ENCODE measurements around the gene SLC2A11.
"Not testable (repeated sequence)": the region's sequence is repeated elsewhere in the genome, so short reads cannot be mapped to it uniquely, and the experiment has no call there.

Gene SLC2A11

DNA sequence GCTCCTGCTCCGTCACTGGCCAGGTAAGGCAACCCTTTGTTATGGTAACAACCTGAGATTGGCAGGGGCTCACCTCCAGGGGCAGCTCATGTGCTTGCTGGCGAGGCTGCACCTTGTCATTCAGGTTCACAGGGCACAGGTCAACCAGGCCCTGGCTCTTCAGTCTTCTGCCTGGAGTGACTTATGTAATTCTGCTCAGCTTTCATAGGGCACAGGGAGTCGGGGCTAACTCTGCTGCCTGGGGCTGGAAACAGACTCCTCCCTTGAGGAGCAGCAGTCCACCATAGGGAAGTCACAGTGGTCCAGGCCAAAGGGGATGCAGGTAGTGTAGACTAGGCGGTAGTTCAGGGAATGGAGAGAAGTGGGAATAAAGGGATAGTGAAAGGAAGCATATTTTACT is 35.0 kb downstream of the SLC2A11 start:
- DNase-seq: no peak

DNA sequence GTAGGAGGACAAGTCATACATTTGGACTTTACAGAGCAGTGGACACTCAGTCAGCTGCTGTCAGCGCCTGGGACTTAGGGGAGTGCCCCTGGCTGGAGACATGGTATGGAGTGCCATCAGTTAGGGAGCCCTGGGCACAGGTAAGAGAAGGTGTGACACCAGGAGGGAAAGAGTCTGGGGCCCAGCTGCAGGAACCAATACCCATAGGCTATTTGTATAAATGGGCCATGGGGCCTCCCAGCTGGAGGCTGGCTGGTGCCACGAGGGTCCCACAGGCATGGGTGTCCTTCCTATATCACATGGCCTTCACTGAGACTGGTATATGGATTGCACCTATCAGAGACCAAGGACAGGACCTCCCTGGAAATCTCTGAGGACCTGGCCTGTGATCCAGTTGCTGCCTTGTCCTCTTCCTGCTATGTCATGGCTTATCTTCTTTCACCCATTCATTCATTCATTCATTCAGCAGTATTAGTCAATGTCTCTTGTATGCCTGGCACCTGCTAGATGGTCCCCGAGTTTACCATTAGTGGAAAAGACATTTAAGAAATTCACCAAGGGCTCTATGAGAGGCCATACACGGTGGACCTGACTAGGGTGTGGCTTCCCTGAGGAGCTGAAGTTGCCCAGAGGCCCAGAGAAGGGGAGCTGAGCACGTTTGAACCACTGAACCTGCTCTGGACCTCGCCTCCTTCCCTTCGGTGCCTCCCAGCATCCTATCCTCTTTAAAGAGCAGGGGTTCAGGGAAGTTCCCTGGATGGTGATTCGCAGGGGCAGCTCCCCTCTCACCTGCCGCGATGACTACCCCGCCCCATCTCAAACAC is 35.7 kb downstream of the SLC2A11 start:
- DNase-seq: no peak

DNA sequence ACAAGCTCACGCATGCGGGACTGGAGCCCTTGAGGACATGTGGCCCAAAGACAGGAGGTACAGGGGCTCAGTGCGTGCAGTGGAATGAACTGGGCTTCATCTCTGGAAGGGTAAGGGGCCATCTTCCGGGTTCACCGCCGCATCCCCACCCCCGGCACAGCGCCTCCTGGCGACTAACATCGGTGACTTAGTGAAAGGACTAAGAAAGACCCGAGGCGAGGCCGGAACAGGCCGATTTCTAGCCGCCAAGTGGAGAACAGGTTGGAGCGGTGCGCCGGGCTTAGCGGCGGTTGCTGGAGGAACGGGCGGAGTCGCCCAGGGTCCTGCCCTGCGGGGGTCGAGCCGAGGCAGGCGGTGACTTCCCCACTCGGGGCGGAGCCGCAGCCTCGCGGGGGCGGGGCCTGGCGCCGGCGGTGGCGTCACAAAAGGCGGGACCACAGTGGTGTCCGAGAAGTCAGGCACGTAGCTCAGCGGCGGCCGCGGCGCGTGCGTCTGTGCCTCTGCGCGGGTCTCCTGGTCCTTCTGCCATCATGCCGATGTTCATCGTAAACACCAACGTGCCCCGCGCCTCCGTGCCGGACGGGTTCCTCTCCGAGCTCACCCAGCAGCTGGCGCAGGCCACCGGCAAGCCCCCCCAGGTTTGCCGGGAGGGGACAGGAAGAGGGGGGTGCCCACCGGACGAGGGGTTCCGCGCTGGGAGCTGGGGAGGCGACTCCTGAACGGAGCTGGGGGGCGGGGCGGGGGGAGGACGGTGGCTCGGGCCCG is 36.5 kb downstream of the SLC2A11 start, which contains the start of gene MIF:
TSS of gene MIF (plus strand) at position 439 of the 765 bp plus-strand sequence. CDS start at position 531, 92 bp downstream.
- DNase-seq: peak; percentile 29

DNA sequence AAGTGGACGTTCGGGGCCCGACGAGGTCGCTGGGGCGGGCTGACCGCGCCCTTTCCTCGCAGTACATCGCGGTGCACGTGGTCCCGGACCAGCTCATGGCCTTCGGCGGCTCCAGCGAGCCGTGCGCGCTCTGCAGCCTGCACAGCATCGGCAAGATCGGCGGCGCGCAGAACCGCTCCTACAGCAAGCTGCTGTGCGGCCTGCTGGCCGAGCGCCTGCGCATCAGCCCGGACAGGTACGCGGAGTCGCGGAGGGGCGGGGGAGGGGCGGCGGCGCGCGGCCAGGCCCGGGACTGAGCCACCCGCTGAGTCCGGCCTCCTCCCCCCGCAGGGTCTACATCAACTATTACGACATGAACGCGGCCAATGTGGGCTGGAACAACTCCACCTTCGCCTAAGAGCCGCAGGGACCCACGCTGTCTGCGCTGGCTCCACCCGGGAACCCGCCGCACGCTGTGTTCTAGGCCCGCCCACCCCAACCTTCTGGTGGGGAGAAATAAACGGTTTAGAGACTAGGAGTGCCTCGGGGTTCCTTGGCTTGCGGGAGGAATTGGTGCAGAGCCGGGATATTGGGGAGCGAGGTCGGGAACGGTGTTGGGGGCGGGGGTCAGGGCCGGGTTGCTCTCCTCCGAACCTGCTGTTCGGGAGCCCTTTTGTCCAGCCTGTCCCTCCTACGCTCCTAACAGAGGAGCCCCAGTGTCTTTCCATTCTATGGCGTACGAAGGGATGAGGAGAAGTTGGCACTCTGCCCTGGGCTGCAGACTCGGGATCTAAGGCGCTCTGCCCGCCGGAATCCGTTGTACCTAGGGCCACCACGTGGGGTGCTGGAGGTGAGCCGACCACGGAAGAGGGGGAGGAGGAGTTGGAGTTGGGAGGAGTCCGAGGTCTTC is 37.3 kb downstream of the SLC2A11 start:
- no peak for DNase-seq

DNA sequence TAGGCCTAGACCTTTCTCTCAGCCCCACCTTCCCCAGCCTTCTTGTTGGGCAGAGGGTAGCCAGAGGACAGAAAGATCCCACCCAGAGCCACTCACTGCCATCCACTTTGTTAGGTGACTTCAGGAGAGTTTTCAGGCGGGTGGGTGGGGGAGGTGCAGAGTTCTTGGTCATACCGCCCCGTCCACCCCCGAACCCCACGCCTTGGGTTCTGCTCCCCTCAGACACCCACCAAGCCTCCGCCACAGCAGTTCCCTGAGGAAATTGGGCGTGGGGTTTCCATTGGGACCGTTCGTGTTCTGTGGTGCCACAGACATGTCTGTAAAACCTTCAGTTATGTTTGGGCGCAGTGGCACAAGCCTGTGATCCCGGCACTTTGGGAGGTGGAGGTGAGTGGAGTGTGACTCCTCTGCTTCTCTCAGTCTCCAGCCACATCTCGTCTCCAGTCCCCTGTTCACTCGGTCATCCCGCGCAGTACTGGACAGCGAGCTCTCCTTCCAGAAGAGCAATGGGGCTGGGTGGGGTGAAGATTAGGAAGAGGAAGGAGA is 38.0 kb downstream of the SLC2A11 start:
- DNase-seq: no peak

DNA sequence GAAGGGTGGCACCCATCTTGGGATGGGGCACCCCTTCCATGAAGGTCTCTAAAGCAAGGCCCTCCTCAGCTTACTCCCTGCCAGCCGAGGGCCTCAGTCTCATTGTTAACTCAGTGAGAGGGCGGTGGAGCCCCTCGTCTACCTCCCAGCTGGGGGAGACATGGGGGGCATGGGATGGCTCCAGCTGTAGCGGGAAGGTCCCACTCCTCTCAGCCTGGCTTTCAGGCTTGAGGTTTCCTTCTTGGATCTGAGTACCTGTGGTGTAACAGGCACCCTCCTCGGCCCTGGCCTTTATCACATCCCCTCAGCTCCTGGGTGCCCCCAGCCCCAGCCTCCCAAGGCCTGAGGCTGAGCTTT is 38.5 kb downstream of the SLC2A11 start:
- no peak for DNase-seq

DNA sequence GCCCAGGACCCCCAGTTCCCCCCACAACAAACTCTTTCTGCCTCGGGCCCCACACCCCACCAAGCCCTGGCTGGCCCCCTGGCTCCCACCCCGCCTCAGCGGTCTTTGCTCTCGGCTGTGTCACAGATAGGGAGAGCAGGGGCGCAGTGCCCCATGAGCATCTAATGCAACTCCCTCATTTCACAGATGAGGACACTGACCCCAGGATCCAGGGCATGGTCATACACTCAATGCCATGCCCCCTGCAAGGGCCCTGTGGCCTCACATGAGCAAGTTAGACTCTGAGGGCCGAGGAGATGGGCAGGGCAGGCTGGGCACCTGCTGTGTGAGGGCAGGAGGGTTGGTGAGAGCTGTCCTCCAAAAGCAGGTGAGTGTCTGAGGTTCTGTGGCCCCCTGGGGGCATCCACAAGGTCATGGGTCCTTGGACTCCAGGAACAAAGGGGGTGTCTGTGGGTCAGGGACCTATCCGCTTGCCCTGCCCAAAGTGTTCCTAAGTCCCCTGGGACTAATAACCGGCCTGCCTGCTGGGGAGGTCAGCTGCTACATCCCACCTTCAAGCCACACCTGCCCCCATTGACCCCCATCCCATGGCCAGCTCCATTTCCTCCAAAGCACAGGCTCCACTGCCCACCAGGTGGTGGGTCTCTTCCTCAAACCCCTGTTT is 39.0 kb downstream of the SLC2A11 start:
- no peak for DNase-seq

DNA sequence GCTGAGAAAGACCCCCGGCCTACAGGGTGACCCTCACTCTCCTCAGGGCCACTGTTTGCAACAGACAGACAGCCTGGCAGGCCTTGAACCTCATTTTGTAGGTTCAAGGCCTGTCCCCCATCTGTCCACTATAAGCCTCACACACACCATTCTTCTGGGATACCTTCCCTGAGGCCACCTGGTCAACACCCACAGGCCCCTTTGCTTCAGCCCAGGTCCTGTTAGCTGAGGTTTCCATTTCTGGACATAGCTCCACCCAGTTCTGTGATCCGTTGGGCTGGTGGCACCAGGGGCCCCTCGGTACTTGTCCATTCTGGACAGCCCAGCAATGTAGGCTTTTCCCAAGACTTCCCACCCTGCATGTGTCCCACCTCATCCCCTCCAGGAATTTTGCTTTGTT is 39.6 kb downstream of the SLC2A11 start:
- DNase-seq: no peak

DNA sequence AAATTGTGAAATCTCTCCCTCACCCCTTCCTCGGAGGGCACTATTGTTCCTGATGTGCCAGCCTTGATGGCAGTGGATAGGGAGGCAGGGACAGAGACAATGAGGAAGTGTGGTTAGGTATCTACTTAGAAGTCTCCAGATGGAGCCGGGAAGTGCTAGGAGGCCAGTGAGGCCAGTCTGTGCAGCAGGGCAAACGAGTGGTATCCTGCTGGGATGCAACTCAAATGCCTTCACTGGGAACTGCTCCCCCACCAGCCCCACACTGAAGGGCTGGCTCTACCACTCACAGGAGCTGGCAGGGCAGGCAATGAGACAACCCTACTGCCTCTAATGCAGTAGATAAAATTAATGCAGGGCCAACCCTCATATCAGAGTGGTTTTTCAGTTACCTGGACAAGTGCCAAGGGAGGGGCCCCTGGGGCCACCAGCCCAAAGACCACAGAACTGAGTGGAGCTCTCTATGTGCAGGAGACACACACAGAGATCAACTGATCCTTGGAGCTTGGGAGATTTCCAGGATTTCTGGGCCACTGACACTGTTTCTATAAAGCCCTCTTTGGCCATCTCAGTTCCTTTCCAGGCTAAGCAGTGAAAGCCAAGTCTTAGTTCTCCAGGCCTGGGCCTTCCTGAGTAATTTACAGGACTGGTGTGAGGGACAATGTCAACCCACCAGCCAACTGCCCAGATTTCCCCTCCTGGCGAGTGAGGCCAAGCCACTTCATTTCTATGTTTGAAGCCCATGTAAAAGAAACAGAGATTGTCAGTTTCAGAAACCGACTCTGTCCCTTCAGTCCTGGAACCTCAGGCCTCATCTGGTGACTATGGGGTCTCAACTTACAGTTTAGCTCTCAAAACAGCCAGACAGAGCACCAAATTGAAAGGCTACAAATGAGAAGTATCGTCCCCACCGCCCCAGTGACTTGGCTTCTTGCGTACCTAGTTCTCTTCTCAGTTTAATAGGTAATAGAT is 40.6 kb downstream of the SLC2A11 start:
- no peak for DNase-seq

DNA sequence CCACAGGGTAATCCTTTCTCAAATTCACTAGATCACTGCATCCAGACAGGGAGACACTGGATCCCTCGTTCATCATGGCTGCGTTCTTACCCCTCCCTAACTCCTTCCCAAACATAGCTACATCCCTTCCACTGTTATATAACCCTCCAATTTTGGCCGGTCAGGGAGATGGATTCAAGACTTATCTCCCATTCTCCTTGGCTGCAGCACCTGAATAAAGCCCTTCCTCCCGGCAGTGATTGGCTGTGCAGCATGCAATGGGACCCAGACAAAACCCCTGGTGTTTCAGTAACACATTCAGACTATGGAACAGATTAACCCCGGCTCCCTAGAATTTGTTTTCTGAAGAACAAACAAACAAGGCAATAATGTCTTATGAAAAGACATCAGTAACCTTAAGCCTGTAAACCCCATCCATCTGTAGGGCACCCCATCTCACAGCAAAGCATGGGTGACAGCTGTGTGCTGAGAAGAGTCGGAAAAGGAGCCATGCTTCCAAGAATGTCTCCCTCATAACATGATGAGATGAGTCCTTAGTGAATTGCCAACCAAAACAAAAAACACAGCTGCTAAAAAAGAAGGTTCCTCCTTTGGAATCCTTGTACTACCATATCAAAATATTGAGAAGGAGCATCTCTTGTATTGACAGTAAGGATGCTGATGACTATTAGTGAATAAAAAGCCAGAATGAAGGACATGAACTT is 41.5 kb downstream of the SLC2A11 start:
- DNase-seq: no peak

DNA sequence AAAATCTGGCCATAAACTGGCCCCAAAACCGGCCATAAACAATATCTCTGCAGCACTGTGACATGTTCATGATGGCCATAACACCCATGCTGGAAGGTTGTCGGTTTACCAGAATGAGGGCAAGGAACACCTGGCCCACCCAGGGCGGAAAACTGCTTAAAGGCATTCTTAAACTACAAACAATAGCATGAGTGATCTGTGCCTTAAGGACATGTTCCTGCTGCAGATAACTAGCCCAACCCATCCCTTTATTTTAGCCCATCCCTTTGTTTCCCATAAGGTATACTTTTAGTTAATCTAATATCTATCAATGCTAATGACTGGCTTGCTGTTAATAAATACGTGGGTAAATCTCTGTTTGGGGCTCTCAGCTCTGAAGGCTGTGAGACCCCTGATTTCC is 42.6 kb downstream of the SLC2A11 start:
- DNase-seq: not testable (repeated sequence)

DNA sequence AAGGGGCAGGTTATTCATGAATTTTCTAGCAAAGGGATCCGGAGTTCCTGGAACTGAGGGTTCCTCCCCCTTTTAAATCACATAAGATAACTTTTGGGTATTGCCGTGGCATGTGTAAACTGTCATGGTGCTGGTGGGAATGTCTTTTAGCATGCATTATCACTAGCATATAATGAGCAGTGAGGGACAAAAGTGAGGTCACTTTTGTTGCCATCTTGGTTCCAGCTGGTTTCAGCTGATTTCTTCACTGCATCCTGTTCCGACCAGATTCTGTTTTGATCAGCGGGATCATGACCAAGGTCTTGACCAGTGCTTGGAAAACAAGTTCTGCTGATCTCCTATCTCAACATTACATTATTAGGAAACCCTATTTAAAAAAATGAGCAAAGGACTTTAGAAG is 43.9 kb downstream of the SLC2A11 start:
- DNase-seq: no peak

DNA sequence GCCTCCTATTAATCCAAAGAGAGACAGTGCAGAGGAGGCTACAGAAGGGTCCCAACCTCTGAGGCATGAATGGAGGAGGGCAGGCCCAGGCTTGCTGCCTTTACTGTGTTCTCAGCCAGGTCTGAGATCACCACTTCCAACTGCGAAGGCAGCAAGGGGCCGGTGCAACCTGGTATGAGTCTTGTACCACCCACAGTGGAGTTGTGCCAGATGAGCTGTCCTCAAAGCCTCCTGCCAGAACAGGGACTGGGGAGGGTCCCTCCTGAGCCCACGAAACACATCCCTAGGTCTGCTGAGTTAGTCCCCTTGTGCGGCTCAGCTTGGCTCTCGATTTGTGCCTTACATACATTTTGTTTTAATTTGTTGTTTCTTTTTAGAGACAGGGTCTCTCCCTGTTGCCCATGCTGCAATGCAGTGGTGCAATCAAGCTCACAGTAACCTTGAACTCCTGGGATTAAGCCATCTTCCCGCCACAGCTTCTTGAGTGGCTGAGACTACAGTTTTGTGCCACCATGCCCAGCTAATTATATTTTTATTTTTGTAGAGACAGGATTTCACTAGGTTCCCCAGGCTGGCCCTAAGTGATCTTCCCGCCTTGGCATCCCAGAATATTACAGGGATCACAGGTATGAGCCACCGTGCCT is 45.8 kb downstream of the SLC2A11 start:
- DNase-seq: no peak

DNA sequence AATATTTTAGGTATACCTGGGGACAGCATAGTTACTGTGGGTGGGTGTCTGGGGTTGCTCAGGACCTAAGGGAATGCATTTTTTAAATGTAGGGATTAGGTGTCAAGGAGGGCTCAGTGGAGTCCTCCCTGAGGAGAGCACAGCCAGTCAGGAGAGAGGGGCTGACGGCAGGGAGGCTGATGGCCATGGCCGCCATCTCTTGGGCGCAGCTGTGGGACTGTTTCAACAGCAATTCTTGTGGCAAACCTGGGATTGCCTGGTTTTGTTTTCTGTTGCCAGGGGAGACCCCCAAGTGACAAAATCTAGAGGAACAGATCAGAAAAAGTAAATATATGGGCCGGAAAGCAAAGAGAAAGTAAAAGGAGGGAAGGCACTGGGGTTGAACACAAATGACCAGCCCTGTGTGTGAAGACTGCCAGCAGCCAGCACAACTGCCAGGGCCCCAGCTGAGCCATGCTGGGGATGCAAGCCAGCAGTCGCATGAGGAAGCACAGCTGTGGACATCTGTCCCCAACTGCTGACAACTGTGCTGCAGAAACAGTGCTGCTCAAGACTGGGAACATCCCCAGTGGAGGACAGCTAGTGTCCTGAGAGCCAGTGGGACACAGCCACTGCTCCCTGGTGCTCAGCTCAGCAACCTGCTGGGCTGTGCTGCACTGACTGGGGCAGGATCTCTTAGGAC is 47.0 kb downstream of the SLC2A11 start:
- DNase-seq: no peak

DNA sequence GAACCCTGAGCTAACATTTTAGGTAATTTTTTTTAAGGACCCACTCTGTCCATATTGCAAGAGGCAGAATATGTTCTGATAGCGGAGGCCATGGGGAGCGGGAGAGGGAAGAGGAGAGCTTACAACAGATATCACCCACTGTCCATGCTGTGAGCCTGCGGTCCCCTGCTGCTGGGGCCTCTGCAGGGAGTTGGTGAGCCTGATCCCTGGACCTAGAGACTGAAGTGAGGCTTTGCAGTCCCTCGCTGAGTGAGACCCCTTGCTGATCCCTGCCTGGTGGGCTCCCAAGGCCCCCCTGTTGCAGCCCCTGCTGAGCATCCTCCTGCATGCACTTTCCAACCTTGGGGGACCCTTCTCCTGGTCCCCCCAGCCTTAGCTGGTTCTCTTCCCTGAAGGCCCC is 49.0 kb downstream of the SLC2A11 start:
- DNase-seq: no peak

DNA sequence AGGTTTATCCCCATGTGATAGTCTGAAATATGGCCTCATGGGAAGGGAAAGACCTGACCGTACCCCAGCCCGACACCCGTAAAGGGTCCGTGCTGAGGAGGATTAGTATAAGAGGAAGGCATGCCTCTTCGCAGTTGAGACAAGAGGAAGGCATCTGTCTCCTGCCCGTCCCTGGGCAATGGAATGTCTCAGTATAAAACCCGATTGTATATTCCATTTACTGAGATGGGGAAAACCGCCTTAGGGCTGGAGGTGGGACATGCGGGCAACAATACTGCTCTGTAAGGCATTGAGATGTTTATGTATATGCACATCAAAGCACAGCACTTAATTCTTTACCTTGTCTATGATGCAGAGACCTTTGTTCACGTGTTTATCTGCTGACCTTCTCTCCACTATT is 49.7 kb downstream of the SLC2A11 start:
- not testable (repeated sequence) for DNase-seq

DNA sequence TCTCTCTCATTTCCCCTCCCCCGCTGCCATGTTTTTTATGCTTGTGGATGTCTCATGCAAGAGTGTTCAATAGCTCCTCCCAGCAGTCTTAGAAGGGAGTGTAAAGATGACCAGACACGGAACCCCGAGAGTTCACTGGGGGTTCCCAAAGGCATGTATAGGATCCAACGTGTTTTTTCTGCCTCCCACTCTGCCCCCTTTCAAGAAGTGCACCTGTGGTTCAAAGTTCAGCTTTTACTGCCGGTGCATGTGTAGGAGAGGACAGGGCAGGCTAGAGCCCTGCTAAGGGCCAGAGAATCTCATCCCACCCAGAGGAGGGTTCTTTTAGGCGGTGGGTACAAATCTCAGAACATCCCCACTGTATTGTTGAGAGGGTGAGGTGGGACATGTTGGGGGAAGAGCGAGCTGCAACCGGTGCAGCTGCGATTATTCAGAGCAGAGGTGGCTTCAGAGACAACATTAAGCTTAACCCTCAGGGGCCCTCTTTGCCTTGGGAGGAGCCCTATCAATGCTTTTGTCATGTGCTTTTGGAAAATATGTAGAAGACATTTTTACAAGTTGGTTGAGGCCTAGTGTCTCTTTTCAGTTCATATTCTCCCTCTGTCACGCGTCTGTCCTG is 51.0 kb downstream of the SLC2A11 start:
- no peak for DNase-seq

DNA sequence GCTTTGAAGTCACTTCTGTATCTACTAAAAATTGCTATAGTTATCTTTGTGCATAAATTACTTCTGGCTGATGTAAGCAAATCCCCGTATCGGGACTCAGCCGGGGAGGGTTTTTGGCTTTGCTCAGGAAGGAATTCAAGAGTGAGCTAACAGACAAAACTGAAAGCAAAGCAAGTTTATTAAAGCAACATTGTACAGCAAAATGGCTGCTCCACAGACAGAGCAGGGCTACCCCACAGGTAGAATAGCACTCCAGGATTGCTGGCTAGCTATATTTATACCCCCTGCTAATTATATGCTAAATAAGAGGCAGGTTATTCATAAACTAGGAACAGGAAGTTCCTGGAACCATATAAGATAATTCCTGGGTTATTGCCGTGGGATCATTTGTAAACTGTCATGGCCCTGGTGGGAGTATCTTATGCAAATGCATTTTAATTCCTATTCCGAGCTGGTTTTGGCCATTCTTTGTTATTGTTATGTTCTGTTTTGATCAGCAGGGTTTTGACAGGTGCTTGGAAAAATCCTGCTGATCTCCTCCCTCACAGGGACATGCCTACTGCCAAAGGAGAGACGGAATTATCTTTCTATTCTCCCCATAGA is 51.7 kb downstream of the SLC2A11 start:
- no peak for DNase-seq

Measured in NCI-H1417 treated with DMSO at 0.1 percent for 48 hours (cell line).